Suprapubic skin (tissue), 4 donors: ENCODE results near the gene PTK6. TPM values are rescaled to one million over a fixed set of nuclear protein-coding genes. Genes with fewer than 3 reads are reported as not detected.
"Not testable (repeated sequence)": the region's sequence is repeated elsewhere in the genome, so short reads cannot be mapped to it uniquely, and the experiment has no call there.

Experiments
- DNase-seq, 2 donors: peaks; one replicate each; pipeline ENCODE4 v3.0.0-alpha.2; 2019; ENCODE audit warnings: low spot score in 2 of 2
- H3K27ac ChIP-seq: fragments of 200-600 bp; sonication (generic); one replicate; pipeline ENCODE4 v1.5.1; 2019
- H3K27me3 ChIP-seq: fragments of 200-600 bp; sonication (generic); one replicate; pipeline ENCODE4 v1.5.1; 2019
- H3K36me3 ChIP-seq: fragments of 200-600 bp; sonication (generic); one replicate; pipeline ENCODE4 v1.5.1; 2019
- H3K4me1 ChIP-seq: fragments of 200-600 bp; sonication (generic); one replicate; pipeline ENCODE4 v1.5.1; 2019
- H3K4me3 ChIP-seq: fragments of 200-600 bp; sonication (generic); one replicate; pipeline ENCODE4 v1.5.1; 2019; ENCODE audit warnings: mild to moderate bottlenecking
- H3K9me3 ChIP-seq: fragments of 200-600 bp; sonication (generic); one replicate; pipeline ENCODE4 v1.5.1; 2019
- EP300 ChIP-seq: sonication (generic); formaldehyde crosslinking; IDR thresholded peaks from one replicate; pipeline ENCODE4 v1.6.1; 2017; ENCODE audit warnings: antibody characterized with exemption
- POLR2A ChIP-seq, 2 donors: fragments of 450-650 bp; IDR thresholded peaks; one replicate each; pipeline ENCODE4 v1.6.1; 2017; ENCODE audit warnings: antibody characterized with exemption in 2 of 2, mild to moderate bottlenecking in 2 of 2, moderate library complexity in 2 of 2
- POLR2AphosphoS5 ChIP-seq, 3 donors: sonication (generic); formaldehyde crosslinking; IDR thresholded peaks; one replicate each; pipeline ENCODE4 v1.6.1; 2017; ENCODE audit warnings: antibody characterized with exemption in 3 of 3
- WGBS: methylation state at CpG from one replicate; pipeline ENCODE4 v1.1.5; 2018; 5-methylcytosine and 5-hydroxymethylcytosine counted together
- total RNA-seq, 4 donors: library from RNA; depleted of rRNA; stranded (reverse); fragments of >200 nt; gene quantifications; one replicate each; pipeline ENCODE4 v1.1.0, GENCODE V29; 2016
- TF ChIP-seq, protein P1 (sequence below), 2 donors: fragments of 200-600 bp in 1 of 2; fragments of 450-650 bp in 1 of 2; sonication (generic) in 1 of 2; IDR thresholded peaks; one replicate each; pipeline ENCODE4 v1.5.1; 2016 to 2019; ENCODE audit warnings: antibody characterized with exemption in 2 of 2, mild to moderate bottlenecking in 1 of 2, moderate library complexity in 1 of 2

PTK6 gene
- total RNA-seq, 4 donors from 2014 or later: 58.0 to 70.6 (median 65.6) TPM

DNA sequence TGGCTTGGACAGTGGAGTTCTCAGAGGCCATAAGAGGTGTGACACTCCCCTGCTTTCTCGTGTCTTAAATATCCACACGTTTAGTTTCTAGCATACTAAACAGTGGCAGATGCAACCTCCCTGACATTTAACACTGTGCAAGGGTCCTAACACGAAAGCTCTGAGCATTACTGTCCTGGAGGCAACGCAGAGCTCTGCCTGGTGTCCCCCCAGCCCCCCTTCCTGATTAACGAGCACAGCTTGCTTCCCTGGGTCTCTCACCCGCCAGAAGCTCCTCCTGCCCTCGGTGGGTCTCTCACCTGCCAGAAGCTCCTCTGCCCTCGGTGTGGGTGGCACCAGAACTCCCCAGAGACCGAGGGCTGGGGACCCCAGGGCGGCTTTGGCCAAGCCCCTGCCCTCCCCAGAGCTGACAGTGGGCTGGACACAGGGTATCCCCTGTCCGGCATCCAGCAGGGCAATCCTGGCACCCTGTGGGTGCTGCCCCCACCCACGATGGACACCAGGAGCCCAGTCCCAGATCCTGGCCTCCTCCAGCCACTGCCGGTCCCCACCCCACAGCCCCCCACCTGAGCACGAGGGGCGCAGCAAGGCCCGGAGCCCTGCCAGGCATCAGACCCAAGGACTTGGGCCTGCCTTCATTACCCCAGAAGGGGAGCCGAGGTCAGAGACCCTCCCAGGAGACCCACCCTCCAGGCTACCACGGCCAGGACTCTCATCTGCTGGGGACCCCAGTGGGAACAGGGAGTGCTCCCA, 52.3 kb downstream of the PTK6 start:
- 56% methylated on average over 6 of the region's 18 CpGs for WGBS
- H3K27me3 ChIP-seq: peaks cover 100% of the 10 kb centered on the region

DNA sequence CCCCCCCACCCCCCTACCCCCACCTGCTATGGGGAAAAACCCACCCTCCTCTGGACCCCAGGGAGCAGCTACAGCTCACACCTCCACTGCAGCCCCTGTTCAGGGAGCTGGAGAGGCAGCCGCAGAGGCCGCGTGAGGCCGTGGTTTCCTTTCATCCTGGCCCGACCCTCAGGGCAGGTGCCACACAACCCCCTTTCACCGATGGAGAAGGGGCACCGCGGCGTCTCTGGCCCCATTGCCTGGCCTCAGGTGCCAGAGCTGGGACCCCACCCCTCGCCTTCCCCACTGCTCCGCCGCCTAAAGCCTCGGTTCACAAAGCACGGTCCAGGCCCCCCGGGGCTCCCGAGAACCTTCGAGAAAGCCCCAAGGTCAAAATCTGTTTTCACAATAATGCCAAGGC, 52.9 kb downstream of the PTK6 start:
- DNase-seq: no peak
- H3K27ac ChIP-seq: no peak overlapping the region
- no peaks in the 10 kb centered on the region for H3K36me3 ChIP-seq
- 48% methylated on average over 8 of the region's 17 CpGs for WGBS
- H3K4me1 ChIP-seq: peaks cover 3% of the 10 kb centered on the region
- TF ChIP-seq POLR2A (IDR thresholded peaks at IDR 0.05) (no peak), EP300 (no peak), POLR2AphosphoS5 (IDR thresholded peaks at IDR 0.05) (no peak)
- TF ChIP-seq, protein P1, sequence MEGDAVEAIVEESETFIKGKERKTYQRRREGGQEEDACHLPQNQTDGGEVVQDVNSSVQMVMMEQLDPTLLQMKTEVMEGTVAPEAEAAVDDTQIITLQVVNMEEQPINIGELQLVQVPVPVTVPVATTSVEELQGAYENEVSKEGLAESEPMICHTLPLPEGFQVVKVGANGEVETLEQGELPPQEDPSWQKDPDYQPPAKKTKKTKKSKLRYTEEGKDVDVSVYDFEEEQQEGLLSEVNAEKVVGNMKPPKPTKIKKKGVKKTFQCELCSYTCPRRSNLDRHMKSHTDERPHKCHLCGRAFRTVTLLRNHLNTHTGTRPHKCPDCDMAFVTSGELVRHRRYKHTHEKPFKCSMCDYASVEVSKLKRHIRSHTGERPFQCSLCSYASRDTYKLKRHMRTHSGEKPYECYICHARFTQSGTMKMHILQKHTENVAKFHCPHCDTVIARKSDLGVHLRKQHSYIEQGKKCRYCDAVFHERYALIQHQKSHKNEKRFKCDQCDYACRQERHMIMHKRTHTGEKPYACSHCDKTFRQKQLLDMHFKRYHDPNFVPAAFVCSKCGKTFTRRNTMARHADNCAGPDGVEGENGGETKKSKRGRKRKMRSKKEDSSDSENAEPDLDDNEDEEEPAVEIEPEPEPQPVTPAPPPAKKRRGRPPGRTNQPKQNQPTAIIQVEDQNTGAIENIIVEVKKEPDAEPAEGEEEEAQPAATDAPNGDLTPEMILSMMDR (IDR thresholded peaks at IDR 0.05): no peak
- no peaks in the 10 kb centered on the region for H3K9me3 ChIP-seq
- H3K4me3 ChIP-seq: no peak overlapping the region
- H3K27me3 ChIP-seq: peaks cover 100% of the 10 kb centered on the region

More for the DNA sequence above, 52.3 kb downstream of the PTK6 start:
- TF ChIP-seq EP300 (no peak), POLR2A (IDR thresholded peaks at IDR 0.05) (no peak)
- TF ChIP-seq, protein P1 (IDR thresholded peaks at IDR 0.05): no peak
- Histone ChIP-seq H3K27ac (no peak overlapping the region), H3K36me3 (no peaks in the 10 kb centered on the region), H3K9me3 (no peaks in the 10 kb centered on the region), H3K4me3 (no peak overlapping the region), H3K4me1 (peaks cover 3% of the 10 kb centered on the region)
- no peak for DNase-seq

DNA sequence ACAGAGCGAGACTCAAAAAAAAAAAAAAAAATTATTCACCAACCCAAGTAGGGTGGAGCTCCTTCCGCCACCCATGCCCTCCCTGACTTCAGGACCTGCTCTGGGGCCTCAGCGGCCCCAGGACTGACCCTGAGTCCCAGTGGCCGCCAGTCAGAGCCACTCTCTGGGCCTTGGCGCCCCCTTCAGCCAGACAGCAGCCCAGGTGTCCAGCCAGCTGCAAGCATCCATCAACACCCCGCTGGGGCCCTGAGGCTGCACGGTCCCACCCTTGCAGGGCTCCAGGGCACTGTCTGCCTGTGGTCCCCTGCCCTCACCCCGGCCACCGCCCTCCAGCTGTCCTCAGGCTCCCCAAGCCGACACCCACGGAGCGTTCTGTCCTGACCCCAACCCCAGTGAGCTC, 53.3 kb downstream of the PTK6 start:
- Histone ChIP-seq H3K27ac (no peak overlapping the region), H3K36me3 (no peaks in the 10 kb centered on the region), H3K4me1 (peaks cover 3% of the 10 kb centered on the region), H3K4me3 (no peak overlapping the region), H3K9me3 (no peaks in the 10 kb centered on the region), H3K27me3 (peaks cover 100% of the 10 kb centered on the region)
- TF ChIP-seq POLR2A (IDR thresholded peaks at IDR 0.05) (no peak), EP300 (no peak), POLR2AphosphoS5 (IDR thresholded peaks at IDR 0.05) (no peak)
- TF ChIP-seq, protein P1 (IDR thresholded peaks at IDR 0.05): no peak
- DNase-seq: no peak
- 55% methylated on average over 12 of the region's 12 CpGs for WGBS

DNA sequence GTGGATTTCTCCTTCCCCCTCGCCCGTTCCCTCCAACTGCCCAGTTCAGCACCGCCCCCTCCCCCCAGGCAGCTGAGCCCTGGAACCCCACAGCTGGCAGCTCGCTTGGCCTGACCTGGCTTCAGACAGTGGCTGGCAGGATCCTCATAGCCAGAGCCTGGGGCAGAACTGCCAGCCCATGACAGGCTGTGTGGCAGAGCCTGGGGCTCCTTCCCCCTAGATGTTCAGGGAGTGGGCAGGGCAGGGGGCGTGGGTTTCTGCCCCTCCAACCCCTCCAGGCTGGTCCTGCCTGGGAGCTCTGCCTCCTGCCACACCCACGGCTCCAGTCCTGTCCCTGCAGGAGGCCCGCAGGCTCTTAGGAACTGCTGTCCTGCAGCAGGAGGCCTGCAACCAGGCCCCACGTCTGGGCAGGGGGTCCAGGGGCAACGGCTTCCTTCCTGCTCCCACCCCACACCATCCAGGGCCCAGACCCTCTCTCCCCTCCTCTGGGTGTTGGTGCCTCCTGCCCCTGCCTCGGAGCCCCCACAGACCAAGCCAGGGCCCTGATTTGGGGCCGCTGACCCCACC, 55.1 kb downstream of the PTK6 start:
- no peak for DNase-seq
- no peak for TF ChIP-seq EP300
- Histone ChIP-seq H3K9me3 (no peaks in the 10 kb centered on the region), H3K4me1 (no peaks in the 10 kb centered on the region), H3K27me3 (peaks cover 100% of the 10 kb centered on the region), H3K4me3 (no peak overlapping the region), H3K36me3 (no peaks in the 10 kb centered on the region), H3K27ac (no peak overlapping the region)
- WGBS: 30% methylated on average over 4 of the region's 11 CpGs

DNA sequence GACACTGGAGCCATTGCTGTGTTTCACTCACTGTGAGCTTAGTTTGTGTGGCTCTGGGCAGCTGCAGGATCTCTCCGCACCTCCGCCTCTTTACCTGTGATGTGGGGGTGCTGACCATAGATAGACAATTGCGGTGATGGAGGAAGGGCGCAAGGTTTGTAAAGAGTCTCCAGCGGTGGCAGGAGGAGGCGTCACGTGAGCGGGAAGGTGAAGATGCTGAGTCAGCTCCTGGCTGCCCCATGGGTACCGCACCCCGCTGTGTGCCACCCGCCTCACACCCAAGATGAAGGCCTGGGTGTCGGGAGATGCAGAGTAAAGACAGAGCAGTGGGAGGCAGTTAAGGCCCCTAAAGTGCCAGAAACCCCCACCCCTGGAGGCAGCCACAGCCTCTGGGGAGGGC, 55.7 kb downstream of the PTK6 start:
- Histone ChIP-seq H3K27ac (no peak overlapping the region), H3K9me3 (no peaks in the 10 kb centered on the region), H3K36me3 (no peaks in the 10 kb centered on the region), H3K4me1 (no peaks in the 10 kb centered on the region), H3K27me3 (peaks cover 100% of the 10 kb centered on the region), H3K4me3 (no peak overlapping the region)
- TF ChIP-seq, protein P1 (IDR thresholded peaks at IDR 0.05): no peak
- TF ChIP-seq EP300 (no peak), POLR2AphosphoS5 (IDR thresholded peaks at IDR 0.05) (no peak), POLR2A (IDR thresholded peaks at IDR 0.05) (no peak)
- DNase-seq: no peak
- 46% methylated on average over 12 of the region's 12 CpGs for WGBS

DNA sequence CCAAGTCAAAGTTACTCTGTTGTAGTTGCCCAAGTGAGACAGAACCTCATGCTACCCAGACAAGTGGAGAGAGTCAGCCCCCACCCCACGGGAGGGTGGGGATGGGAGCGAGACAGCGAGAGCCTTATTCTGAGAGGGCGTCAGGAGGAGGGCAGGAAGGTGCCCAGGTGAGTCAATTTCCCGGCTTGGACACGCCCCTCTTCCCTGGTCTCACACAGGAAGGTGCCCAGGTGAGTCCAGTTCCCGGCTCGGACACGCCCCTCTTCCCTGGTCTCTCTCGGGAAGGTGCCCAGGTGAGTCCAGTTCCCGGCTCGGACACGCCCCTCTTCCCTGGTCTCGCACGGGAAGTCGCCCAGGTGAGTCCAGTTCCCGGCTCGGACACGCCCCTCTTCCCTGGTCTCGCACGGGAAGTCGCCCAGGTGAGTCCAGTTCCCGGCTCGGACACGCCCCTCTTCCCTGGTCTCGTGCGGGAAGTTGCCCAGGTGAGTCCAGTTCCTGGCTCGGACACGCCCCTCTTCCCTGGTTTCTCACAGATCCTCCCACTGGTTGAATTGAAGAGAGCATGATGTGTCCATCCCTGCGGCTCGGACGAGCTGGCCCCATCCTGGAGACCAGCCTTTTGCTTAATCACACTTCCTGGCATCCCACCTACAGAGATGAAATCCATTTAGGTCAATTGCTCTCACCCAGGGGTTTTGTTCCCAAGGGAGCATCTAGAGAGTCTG, 57.3 kb downstream of the PTK6 start:
- H3K27ac ChIP-seq, H3K9me3 ChIP-seq, H3K36me3 ChIP-seq, H3K4me3 ChIP-seq, DNase-seq, H3K4me1 ChIP-seq: not testable (repeated sequence)
- H3K27me3 ChIP-seq: peaks cover 97% of the 10 kb centered on the region
- WGBS: 59% methylated on average over 30 of the region's 32 CpGs
